H9 (cell line): ENCODE measurements around the gene KLK3. TPM values are rescaled to one million over a fixed set of nuclear protein-coding genes. Genes with fewer than 3 reads are reported as not detected.

Experiments
- DNase-seq: peaks from one replicate; pipeline ENCODE4 v3.0.0-alpha.2; 2017
- H2AFZ ChIP-seq: one replicate; pipeline ENCODE4 v1.6.1; 2013; ENCODE audit warnings: mild to moderate bottlenecking, low read length, control low read depth, moderate library complexity
- H2AK5ac ChIP-seq: 2 replicates; pipeline ENCODE4 v1.6.1; 2013; ENCODE audit warnings: low read length, control low read depth, mixed read lengths; ENCODE audit not compliant: insufficient read length
- H2BK120ac ChIP-seq: one replicate; pipeline ENCODE4 v1.6.1; 2013; ENCODE audit warnings: low read depth, mild to moderate bottlenecking, low read length, control low read depth, inconsistent platforms; ENCODE audit not compliant: poor library complexity, severe bottlenecking
- H2BK12ac ChIP-seq: 2 replicates; pipeline ENCODE4 v1.6.1; 2013; ENCODE audit warnings: low read length, control low read depth, mixed read lengths, low read depth; ENCODE audit not compliant: insufficient read length
- H2BK15ac ChIP-seq: 2 replicates; pipeline ENCODE4 v1.6.1; 2013; ENCODE audit warnings: low read depth, low read length, control low read depth
- H2BK20ac ChIP-seq: one replicate; pipeline ENCODE4 v1.6.1; 2013; ENCODE audit warnings: low read depth, mild to moderate bottlenecking, low read length, control low read depth, inconsistent platforms; ENCODE audit not compliant: poor library complexity, severe bottlenecking
- H2BK5ac ChIP-seq: 2 replicates; pipeline ENCODE4 v1.6.1; 2013; ENCODE audit warnings: low read length, control low read depth, mixed read lengths; ENCODE audit not compliant: insufficient read length
- H3K14ac ChIP-seq: 2 replicates; pipeline ENCODE4 v1.6.1; 2013; ENCODE audit warnings: low read length, control low read depth; ENCODE audit not compliant: insufficient read depth
- H3K18ac ChIP-seq: 2 replicates; pipeline ENCODE4 v1.6.1; 2013; ENCODE audit warnings: low read depth, mild to moderate bottlenecking, mixed read lengths, low read length, control low read depth; ENCODE audit not compliant: insufficient read length
- H3K23ac ChIP-seq: 2 replicates; pipeline ENCODE4 v1.6.1; 2013; ENCODE audit warnings: low read length, control low read depth, mixed read lengths, low read depth; ENCODE audit not compliant: insufficient read length
- H3K23me2 ChIP-seq: 2 replicates; pipeline ENCODE4 v1.6.1; 2013; ENCODE audit warnings: low read depth, mild to moderate bottlenecking, mixed read lengths, low read length, control low read depth; ENCODE audit not compliant: insufficient read length, poor library complexity, severe bottlenecking
- H3K27ac ChIP-seq: 2 replicates; pipeline ENCODE4 v1.5.1; 2013; ENCODE audit warnings: low read length, control low read depth, mixed read lengths, low read depth; ENCODE audit not compliant: insufficient read length
- H3K27me3 ChIP-seq: 2 replicates; pipeline ENCODE4 v1.6.1; 2013; ENCODE audit warnings: low read length, control low read depth, inconsistent platforms; ENCODE audit not compliant: insufficient read depth
- H3K4ac ChIP-seq: 2 replicates; pipeline ENCODE4 v1.6.1; 2013; ENCODE audit warnings: low read depth, mild to moderate bottlenecking, control low read depth, inconsistent platforms, low read length, moderate library complexity
- H3K4me1 ChIP-seq: 2 replicates; pipeline ENCODE4 v1.6.1; 2013; ENCODE audit warnings: low read length, control low read depth, inconsistent platforms; ENCODE audit not compliant: insufficient read depth
- H3K4me2 ChIP-seq: 2 replicates; pipeline ENCODE4 v1.6.1; 2013; ENCODE audit warnings: low read length, control low read depth, mixed read lengths; ENCODE audit not compliant: insufficient read length, insufficient read depth
- H3K56ac ChIP-seq: 2 replicates; pipeline ENCODE4 v1.6.1; 2013; ENCODE audit warnings: low read depth, mild to moderate bottlenecking, mixed read lengths, low read length, control low read depth; ENCODE audit not compliant: insufficient read length
- H3K79me1 ChIP-seq: 2 replicates; pipeline ENCODE4 v1.6.1; 2013; ENCODE audit warnings: low read depth, mild to moderate bottlenecking, moderate library complexity, low read length, control low read depth, inconsistent platforms; ENCODE audit not compliant: insufficient read depth, poor library complexity, severe bottlenecking
- H3K79me2 ChIP-seq: 2 replicates; pipeline ENCODE4 v1.6.1; 2013; ENCODE audit warnings: low read length, control low read depth, inconsistent platforms; ENCODE audit not compliant: insufficient read depth
- H3K9ac ChIP-seq: 2 replicates; pipeline ENCODE4 v1.6.1; 2013; ENCODE audit warnings: low read length, control low read depth, mixed read lengths; ENCODE audit not compliant: insufficient read length; ENCODE audit errors: extremely low read depth
- H3K9me3 ChIP-seq: one replicate; pipeline ENCODE4 v1.6.1; 2013; ENCODE audit warnings: low read depth, low read length, inconsistent platforms; ENCODE audit not compliant: control insufficient read depth
- H3T11ph ChIP-seq: one replicate; pipeline ENCODE4 v1.6.1; 2013; ENCODE audit warnings: mild to moderate bottlenecking, low read length, control low read depth, inconsistent platforms
- H4K20me1 ChIP-seq: one replicate; pipeline ENCODE4 v1.6.1; 2013; ENCODE audit not compliant: control insufficient read depth, insufficient read length, insufficient read depth
- H4K5ac ChIP-seq: 2 replicates; pipeline ENCODE4 v1.6.1; 2013; ENCODE audit warnings: low read depth, mild to moderate bottlenecking, mixed read lengths, low read length, control low read depth; ENCODE audit not compliant: insufficient read length
- H4K8ac ChIP-seq: replicated peaks from 2 replicates; pipeline ENCODE4 v1.6.1; 2013; ENCODE audit warnings: low read length, control low read depth, mixed read lengths, low read depth; ENCODE audit not compliant: insufficient read length
- H4K91ac ChIP-seq: 2 replicates; pipeline ENCODE4 v1.6.1; 2013; ENCODE audit warnings: low read depth, mild to moderate bottlenecking, moderate library complexity, mixed read lengths, low read length, control low read depth; ENCODE audit not compliant: insufficient read length
- H3K27ac Mint-ChIP-seq, 3 experiments: 2 replicates in 2 of 3; 3 replicates in 1 of 3; pipeline ENCODE4 v1.8.0; 2020 to 2021; ENCODE audit warnings: mixed read lengths in 3 of 3, mild to moderate bottlenecking in 1 of 3, moderate library complexity in 1 of 3
- H3K27me3 Mint-ChIP-seq: 2 replicates; pipeline ENCODE4 v1.8.0; 2021; ENCODE audit warnings: low read depth, mild to moderate bottlenecking, moderate library complexity, mixed read lengths
- H3K36me3 Mint-ChIP-seq, 3 experiments: 2 replicates in 2 of 3; 3 replicates in 1 of 3; pipeline ENCODE4 v1.8.0; 2020 to 2021; ENCODE audit warnings: low read depth in 3 of 3, mixed read lengths in 3 of 3; ENCODE audit not compliant: insufficient read depth in 1 of 3
- H3K4me1 Mint-ChIP-seq, 2 experiments: 2 replicates each; pipeline ENCODE4 v1.8.0; 2020; ENCODE audit warnings: mixed read lengths in 2 of 2
- H3K4me3 Mint-ChIP-seq, 2 experiments: 2 replicates in 1 of 2; 3 replicates in 1 of 2; pipeline ENCODE4 v1.8.0; 2020 to 2021; ENCODE audit warnings: mild to moderate bottlenecking in 2 of 2, mixed read lengths in 2 of 2, moderate library complexity in 1 of 2
- H3K9me3 Mint-ChIP-seq, 2 experiments: 2 replicates in 1 of 2; 3 replicates in 1 of 2; pipeline ENCODE4 v1.8.0; 2020; ENCODE audit warnings: mild to moderate bottlenecking in 2 of 2, mixed read lengths in 2 of 2, moderate library complexity in 1 of 2
- CTCF ChIP-seq: fragments of 200-600 bp; sonication (generic); conservative IDR thresholded peaks from 3 replicates; pipeline ENCODE4 v1.8.0; 2021; ENCODE audit warnings: antibody characterized with exemption, mild to moderate bottlenecking
- WGBS: extraction: QIAGEN DNeasy Blood & Tissue Kit; methylation state at CpG from one replicate; pipeline ENCODE4 v1.1.7; 2013; ENCODE audit warnings: missing lambda C conversion rate, low lambda C conversion rate, mixed read lengths; ENCODE audit not compliant: insufficient read length; ENCODE audit errors: extremely low coverage; 5-methylcytosine and 5-hydroxymethylcytosine counted together
- total RNA-seq: library from RNA; stranded (reverse); gene quantifications from 2 replicates; pipeline ENCODE4 v1.2.1, GENCODE V29; 2021

The KLK3 gene
- total RNA-seq, 1 experiment from 2014 or later: not detected

GRCh38 chr19:50835103-50835784 is 19.5 kb upstream of the KLK3 start:
- Mint-ChIP-seq H3K4me3 (peak overlapping the region; percentile 79 to 97), H3K36me3 (no peaks in the 10 kb centered on the region), H3K27me3 (peaks cover 70% of the 10 kb centered on the region), H3K9me3 (no peaks in the 10 kb centered on the region; a peak in 2 of 5 replicates), H3K4me1 (peaks cover 13 to 31% of the 10 kb centered on the region in 2 experiments), H3K27ac (no peak overlapping the region; a peak in 1 of 7 replicates)
- Histone ChIP-seq H3K27me3 (no peaks in the 10 kb centered on the region; the same call in 1 of the 2 replicates), H3K23ac (no peak overlapping the region), H3K56ac (no peak overlapping the region), H3K23me2 (peaks cover 4% of the 10 kb centered on the region), H3K14ac (no peak overlapping the region; the same call in 1 of the 2 replicates), H2BK120ac (no peak overlapping the region), H3K4me1 (no peaks in the 10 kb centered on the region; the same call in 1 of the 2 replicates), H2BK12ac (no peak overlapping the region), H2AFZ (no peak overlapping the region), H4K20me1 (no peaks in the 10 kb centered on the region), H3K4me2 (peak overlapping the region; percentile 67), H3K27ac (no peak overlapping the region), H3K79me2 (no peaks in the 10 kb centered on the region), H3T11ph (no peak overlapping the region), H3K79me1 (no peaks in the 10 kb centered on the region), H2BK20ac (no peak overlapping the region), H4K8ac (no peak overlapping the region), H2BK5ac (no peak overlapping the region), H2AK5ac (no peak overlapping the region), H3K9ac (peak overlapping the region; percentile 71), H3K9me3 (no peaks in the 10 kb centered on the region), H4K91ac (no peak overlapping the region), H3K4ac (no peak overlapping the region), H4K5ac (no peak overlapping the region), H3K18ac (no peak overlapping the region), H2BK15ac (no peak overlapping the region)
- no peak for DNase-seq
- no peak for TF ChIP-seq CTCF
- no CpG with 5 or more reads among the region's 13 CpGs for WGBS
